ENCODE results near the gene SRSF7.

The SRSF7 gene

DNA sequence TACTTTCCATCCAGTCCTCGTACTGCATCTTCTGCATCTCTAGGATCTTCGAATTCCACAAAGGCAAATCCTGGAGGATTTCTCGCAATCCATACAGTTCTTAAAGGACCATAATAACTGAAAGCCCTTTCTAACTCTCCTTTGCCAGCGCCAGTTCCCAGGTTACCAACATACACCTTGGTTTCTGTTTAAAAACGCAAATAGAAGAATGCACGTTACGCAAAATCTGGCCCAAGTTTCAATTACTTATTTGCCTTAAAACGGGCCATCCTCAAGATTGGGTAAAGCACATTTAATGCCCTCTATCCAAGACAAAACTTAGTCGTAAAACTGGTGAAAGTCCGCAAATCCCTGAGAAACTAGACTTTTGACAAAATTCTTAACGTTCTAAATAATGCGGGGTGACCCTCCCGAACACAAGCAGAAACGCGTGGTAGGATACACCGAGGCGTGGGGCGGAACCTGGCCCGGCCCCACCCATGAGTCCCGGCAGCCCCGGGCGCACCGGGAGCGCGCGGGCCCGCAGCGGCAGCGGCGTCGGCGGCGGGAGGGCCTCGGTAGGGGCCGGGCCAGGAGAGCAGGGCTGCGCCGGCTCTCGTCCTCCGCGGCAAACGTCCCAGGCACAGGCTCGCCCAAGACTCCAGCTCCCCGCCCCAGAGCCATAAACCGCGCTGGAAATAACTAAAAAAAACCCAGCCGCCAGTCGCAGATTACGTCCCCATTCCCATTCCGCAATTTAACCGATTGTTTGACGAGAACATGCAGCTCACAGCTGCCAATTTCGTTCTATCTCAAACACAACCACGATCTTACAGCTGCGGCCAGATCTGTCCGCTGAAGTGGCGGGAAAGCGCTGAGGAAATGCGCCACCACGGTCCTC is 910 bp downstream of the SRSF7 start:
- H3K9me3 ChIP-seq (ENCODE audit: insufficient read depth, low read length, severe bottlenecking) = no peaks in the 10 kb centered on the region
- peak overlapping the region; percentile 64 to 92 for H3K4me3 ChIP-seq (ENCODE audit: low read depth in 1 of 2, low read length in 2 of 2)
- H3K27me3 ChIP-seq (ENCODE audit: insufficient read depth, low read length, poor library complexity) = no peaks in the 10 kb centered on the region
- H3K36me3 ChIP-seq (ENCODE audit: insufficient read depth, low read length) = peaks cover 54% of the 10 kb centered on the region
- H3K4me2 ChIP-seq (ENCODE audit: insufficient read depth, low read length) = peak overlapping the region; percentile 81
- peak overlapping the region; percentile 63 for H2AFZ ChIP-seq (ENCODE audit: low read depth, low read length)
- peak overlapping the region; percentile 92 for H3K27ac ChIP-seq (ENCODE audit: low read length)
- ATAC-seq (ENCODE audit: insufficient read depth, low read depth) (peak; percentile 41), DNase-seq (peak; percentile 56)
- peak overlapping the region; percentile 76 for H3K9ac ChIP-seq (ENCODE audit: low read depth, low read length)
- peaks cover 51% of the 10 kb centered on the region for H4K20me1 ChIP-seq (ENCODE audit: insufficient read depth, low read length)
- H3K79me2 ChIP-seq (ENCODE audit: insufficient read depth, low read length) = peaks cover 66% of the 10 kb centered on the region
- peaks cover 65% of the 10 kb centered on the region for H3K4me1 ChIP-seq (ENCODE audit: insufficient read depth, low read length)
- TF ChIP-seq, protein P1, sequence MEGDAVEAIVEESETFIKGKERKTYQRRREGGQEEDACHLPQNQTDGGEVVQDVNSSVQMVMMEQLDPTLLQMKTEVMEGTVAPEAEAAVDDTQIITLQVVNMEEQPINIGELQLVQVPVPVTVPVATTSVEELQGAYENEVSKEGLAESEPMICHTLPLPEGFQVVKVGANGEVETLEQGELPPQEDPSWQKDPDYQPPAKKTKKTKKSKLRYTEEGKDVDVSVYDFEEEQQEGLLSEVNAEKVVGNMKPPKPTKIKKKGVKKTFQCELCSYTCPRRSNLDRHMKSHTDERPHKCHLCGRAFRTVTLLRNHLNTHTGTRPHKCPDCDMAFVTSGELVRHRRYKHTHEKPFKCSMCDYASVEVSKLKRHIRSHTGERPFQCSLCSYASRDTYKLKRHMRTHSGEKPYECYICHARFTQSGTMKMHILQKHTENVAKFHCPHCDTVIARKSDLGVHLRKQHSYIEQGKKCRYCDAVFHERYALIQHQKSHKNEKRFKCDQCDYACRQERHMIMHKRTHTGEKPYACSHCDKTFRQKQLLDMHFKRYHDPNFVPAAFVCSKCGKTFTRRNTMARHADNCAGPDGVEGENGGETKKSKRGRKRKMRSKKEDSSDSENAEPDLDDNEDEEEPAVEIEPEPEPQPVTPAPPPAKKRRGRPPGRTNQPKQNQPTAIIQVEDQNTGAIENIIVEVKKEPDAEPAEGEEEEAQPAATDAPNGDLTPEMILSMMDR (IDR thresholded peaks at IDR 0.05; ENCODE audit: borderline replicate concordance, extremely low read depth, low read length, poor library complexity, severe bottlenecking) = no peak
- no peak for TF ChIP-seq EZH2 (IDR thresholded peaks at IDR 0.05; ENCODE audit: borderline replicate concordance, low read depth, low read length, severe bottlenecking)

DNA sequence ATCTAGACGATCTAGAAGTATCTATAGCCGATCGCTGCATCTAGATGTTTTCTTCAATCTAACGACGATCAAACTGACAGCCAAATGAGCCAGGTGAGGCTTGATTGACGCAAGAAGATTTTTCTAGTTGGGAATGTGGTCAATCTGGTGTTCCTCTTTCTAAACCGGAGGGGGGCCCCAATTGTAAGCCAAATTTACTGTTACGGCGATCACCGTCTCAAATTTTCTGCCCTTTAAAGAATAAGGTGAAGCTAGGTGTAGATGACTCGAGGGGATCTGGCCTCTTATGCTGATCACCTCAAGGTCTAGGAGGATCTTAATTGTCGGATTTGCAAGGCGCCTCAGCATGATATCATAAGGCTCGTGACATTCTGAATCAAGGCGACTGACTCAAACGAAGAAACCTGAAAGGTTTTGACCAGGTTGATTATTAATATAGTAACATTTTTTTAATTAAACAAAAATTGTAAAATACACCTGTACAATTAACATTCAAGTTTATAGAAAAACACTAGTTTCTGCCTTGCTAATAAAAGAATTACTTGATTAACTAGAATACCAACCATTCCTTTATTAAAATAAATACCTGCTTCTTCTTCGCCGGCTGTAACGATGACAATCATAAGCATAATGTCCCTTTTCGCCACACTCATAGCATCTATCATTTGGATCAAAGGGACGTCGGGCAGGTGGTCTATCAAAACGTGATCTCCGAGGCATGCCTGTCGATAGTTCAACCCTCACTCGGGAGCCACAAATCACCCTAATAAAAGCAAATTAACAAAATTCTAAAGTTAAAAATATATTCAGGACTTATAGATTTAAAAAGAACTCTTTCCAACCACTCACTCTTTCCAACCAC is 2.0 kb downstream of the SRSF7 start:
- H3K9ac ChIP-seq (ENCODE audit: low read depth, low read length) = peak overlapping the region; percentile 76
- H3K36me3 ChIP-seq (ENCODE audit: insufficient read depth, low read length) = peaks cover 65% of the 10 kb centered on the region
- TF ChIP-seq, protein P1 (IDR thresholded peaks at IDR 0.05; ENCODE audit: borderline replicate concordance, extremely low read depth, low read length, poor library complexity, severe bottlenecking) = no peak
- no peak for TF ChIP-seq EZH2 (IDR thresholded peaks at IDR 0.05; ENCODE audit: borderline replicate concordance, low read depth, low read length, severe bottlenecking)
- H3K4me2 ChIP-seq (ENCODE audit: insufficient read depth, low read length) = peak overlapping the region; percentile 81
- ATAC-seq (ENCODE audit: insufficient read depth, low read depth) = no peak
- H4K20me1 ChIP-seq (ENCODE audit: insufficient read depth, low read length) = peaks cover 60% of the 10 kb centered on the region
- H2AFZ ChIP-seq (ENCODE audit: low read depth, low read length) = no peak overlapping the region
- peak overlapping the region; percentile 92 for H3K27ac ChIP-seq (ENCODE audit: low read length)
- H3K79me2 ChIP-seq (ENCODE audit: insufficient read depth, low read length) = peaks cover 76% of the 10 kb centered on the region
- DNase-seq = no peak
- H3K27me3 ChIP-seq (ENCODE audit: insufficient read depth, low read length, poor library complexity) = no peaks in the 10 kb centered on the region
- H3K4me1 ChIP-seq (ENCODE audit: insufficient read depth, low read length) = peaks cover 67% of the 10 kb centered on the region
- peak overlapping the region; percentile 64 to 92 for H3K4me3 ChIP-seq (ENCODE audit: low read depth in 1 of 2, low read length in 2 of 2)
- H3K9me3 ChIP-seq (ENCODE audit: insufficient read depth, low read length, severe bottlenecking) = no peaks in the 10 kb centered on the region

DNA sequence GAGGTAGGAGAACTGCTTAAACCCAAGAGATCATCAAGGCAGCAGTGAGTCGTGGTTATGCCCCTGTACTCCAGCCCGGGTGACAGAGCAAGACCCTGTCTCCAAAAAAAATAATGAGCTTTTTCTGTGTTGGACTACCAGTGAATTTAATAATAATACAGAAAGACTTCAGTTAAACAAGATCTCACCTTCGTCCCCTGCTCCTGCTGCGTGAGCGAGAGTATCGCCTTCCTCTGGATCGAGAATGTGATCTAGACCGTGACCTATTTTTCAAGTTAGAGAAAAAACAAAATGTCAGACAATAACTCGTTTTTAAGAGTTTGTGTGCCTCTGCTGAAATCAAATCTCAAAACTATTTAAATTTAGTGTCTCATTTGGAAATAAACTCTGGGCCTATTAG is 2.8 kb downstream of the SRSF7 start:
- H4K20me1 ChIP-seq (ENCODE audit: insufficient read depth, low read length) = peaks cover 66% of the 10 kb centered on the region
- H3K27ac ChIP-seq (ENCODE audit: low read length) = no peak overlapping the region; the same call in 1 of the 2 replicates
- H3K9me3 ChIP-seq (ENCODE audit: insufficient read depth, low read length, severe bottlenecking) = no peaks in the 10 kb centered on the region
- DNase-seq = no peak
- peak overlapping the region; percentile 81 for H3K4me2 ChIP-seq (ENCODE audit: insufficient read depth, low read length)
- H3K9ac ChIP-seq (ENCODE audit: low read depth, low read length) = peak overlapping the region; percentile 76
- peaks cover 73% of the 10 kb centered on the region for H3K36me3 ChIP-seq (ENCODE audit: insufficient read depth, low read length)
- no peaks in the 10 kb centered on the region for H3K27me3 ChIP-seq (ENCODE audit: insufficient read depth, low read length, poor library complexity)
- ATAC-seq (ENCODE audit: insufficient read depth, low read depth) = no peak
- H2AFZ ChIP-seq (ENCODE audit: low read depth, low read length) = no peak overlapping the region
- no peak for TF ChIP-seq EZH2 (IDR thresholded peaks at IDR 0.05; ENCODE audit: borderline replicate concordance, low read depth, low read length, severe bottlenecking)
- TF ChIP-seq, protein P1 (IDR thresholded peaks at IDR 0.05; ENCODE audit: borderline replicate concordance, extremely low read depth, low read length, poor library complexity, severe bottlenecking) = no peak
- H3K4me3 ChIP-seq (ENCODE audit: low read depth in 1 of 2, low read length in 2 of 2) = peak overlapping the region; percentile 5 to 64; a peak in 3 of 4 replicates
- H3K79me2 ChIP-seq (ENCODE audit: insufficient read depth, low read length) = peaks cover 84% of the 10 kb centered on the region
- H3K4me1 ChIP-seq (ENCODE audit: insufficient read depth, low read length) = peaks cover 62% of the 10 kb centered on the region

Data from DND-41 (cell line).